Tibial nerve (tissue), 4 donors: ENCODE measurements around the gene PTPRG. TPM values are rescaled to one million over a fixed set of nuclear protein-coding genes. Genes with fewer than 3 reads are reported as not detected.

Experiments
- DNase-seq, 2 donors: peaks; one replicate each; pipeline ENCODE4 v3.0.0-alpha.2; 2019; ENCODE audit warnings: low spot score in 2 of 2
- H3K27ac ChIP-seq, 4 donors: fragments of 200-600 bp; sonication (generic) in 3 of 4; one replicate each; pipeline ENCODE4 v1.5.1; 2017 to 2019; ENCODE audit warnings: mild to moderate bottlenecking in 1 of 4
- H3K27me3 ChIP-seq, 2 donors: fragments of 200-600 bp; sonication (generic) in 1 of 2; one replicate each; pipeline versions ENCODE4 v1.5.1 to v1.6.0; 2017 to 2019
- H3K36me3 ChIP-seq, 3 donors: fragments of 200-600 bp; sonication (generic); one replicate each; pipeline ENCODE4 v1.5.1; 2018 to 2019
- H3K4me1 ChIP-seq, 4 donors: fragments of 200-600 bp; sonication (generic) in 3 of 4; one replicate each; pipeline ENCODE4 v1.5.1; 2017 to 2019
- H3K4me3 ChIP-seq, 4 donors: fragments of 200-600 bp; sonication (generic) in 3 of 4; one replicate each; pipeline ENCODE4 v1.5.1; 2017 to 2019; ENCODE audit warnings: mild to moderate bottlenecking in 1 of 4, moderate library complexity in 1 of 4
- H3K9me3 ChIP-seq, 4 donors: fragments of 200-600 bp; sonication (generic) in 3 of 4; one replicate each; pipeline ENCODE4 v1.5.1; 2017 to 2019
- EP300 ChIP-seq, 2 donors: sonication (generic); formaldehyde crosslinking; IDR thresholded peaks; one replicate each; pipeline ENCODE4 v1.6.1; 2017; ENCODE audit warnings: antibody characterized with exemption in 2 of 2, mild to moderate bottlenecking in 1 of 2
- POLR2A ChIP-seq, 2 donors: fragments of 450-650 bp; IDR thresholded peaks; one replicate each; pipeline ENCODE4 v1.6.1; 2017; ENCODE audit warnings: antibody characterized with exemption in 2 of 2, mild to moderate bottlenecking in 2 of 2, moderate library complexity in 2 of 2
- WGBS, 2 donors: methylation state at CpG; one replicate each; pipeline ENCODE4 v1.1.5; 2018; 5-methylcytosine and 5-hydroxymethylcytosine counted together
- total RNA-seq, 4 donors: library from RNA; depleted of rRNA; stranded (reverse); fragments of >200 nt; gene quantifications; one replicate each; pipeline ENCODE4 v1.1.0, GENCODE V29; 2016
- TF ChIP-seq, protein P1 (sequence below), 5 experiments: fragments of 200-600 bp in 3 of 5; fragments of 450-650 bp in 2 of 5; sonication (generic) in 3 of 5; IDR thresholded peaks; one replicate each; pipeline ENCODE4 v1.5.1; 2016 to 2019; ENCODE audit warnings: antibody characterized with exemption in 5 of 5, mild to moderate bottlenecking in 3 of 5, moderate library complexity in 2 of 5

The PTPRG gene
- total RNA-seq, 4 donors from 2014 or later, result 112 to 174 (median 121) TPM

GRCh38 chr3:61882253-61882652 lies 320.9 kb downstream of the PTPRG start:
- no peak overlapping the region for H3K27ac ChIP-seq
- DNase-seq, result no peak
- no peak overlapping the region for H3K4me3 ChIP-seq
- no peaks in the 10 kb centered on the region for H3K36me3 ChIP-seq
- H3K27me3 ChIP-seq, result no peaks in the 10 kb centered on the region
- peaks cover 0 to 9% (median under 1%) of the 10 kb centered on the region in 4 donors for H3K4me1 ChIP-seq
- TF ChIP-seq EP300 (IDR thresholded peaks at IDR 0.05) (no peak), POLR2A (IDR thresholded peaks at IDR 0.05) (no peak)
- TF ChIP-seq, protein P1, sequence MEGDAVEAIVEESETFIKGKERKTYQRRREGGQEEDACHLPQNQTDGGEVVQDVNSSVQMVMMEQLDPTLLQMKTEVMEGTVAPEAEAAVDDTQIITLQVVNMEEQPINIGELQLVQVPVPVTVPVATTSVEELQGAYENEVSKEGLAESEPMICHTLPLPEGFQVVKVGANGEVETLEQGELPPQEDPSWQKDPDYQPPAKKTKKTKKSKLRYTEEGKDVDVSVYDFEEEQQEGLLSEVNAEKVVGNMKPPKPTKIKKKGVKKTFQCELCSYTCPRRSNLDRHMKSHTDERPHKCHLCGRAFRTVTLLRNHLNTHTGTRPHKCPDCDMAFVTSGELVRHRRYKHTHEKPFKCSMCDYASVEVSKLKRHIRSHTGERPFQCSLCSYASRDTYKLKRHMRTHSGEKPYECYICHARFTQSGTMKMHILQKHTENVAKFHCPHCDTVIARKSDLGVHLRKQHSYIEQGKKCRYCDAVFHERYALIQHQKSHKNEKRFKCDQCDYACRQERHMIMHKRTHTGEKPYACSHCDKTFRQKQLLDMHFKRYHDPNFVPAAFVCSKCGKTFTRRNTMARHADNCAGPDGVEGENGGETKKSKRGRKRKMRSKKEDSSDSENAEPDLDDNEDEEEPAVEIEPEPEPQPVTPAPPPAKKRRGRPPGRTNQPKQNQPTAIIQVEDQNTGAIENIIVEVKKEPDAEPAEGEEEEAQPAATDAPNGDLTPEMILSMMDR (IDR thresholded peaks at IDR 0.05), result no peak
- no peaks in the 10 kb centered on the region for H3K9me3 ChIP-seq

DNA sequence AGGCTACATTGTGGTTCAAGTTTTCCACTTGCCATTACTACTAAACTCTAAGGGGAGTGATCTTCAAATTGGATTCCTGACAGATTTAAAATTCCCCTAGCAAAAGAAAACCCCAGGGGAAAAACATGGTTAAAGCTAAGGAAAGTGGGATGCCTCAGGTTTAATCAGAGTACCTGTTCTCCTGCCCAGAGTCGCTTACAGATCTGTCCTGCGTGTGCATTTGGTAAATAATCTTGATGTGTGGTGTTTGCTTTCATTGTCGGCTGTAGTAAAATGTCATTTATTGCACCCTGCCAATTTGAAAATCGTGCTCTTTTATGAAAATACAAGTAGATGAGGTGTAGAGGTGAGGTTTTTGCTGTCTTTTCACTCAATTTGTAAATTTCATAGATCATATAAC lies 323.4 kb downstream of the PTPRG start:
- H3K4me1 ChIP-seq, result peaks cover 0 to 2% (median 0%) of the 10 kb centered on the region in 4 donors
- H3K4me3 ChIP-seq, result no peak overlapping the region
- WGBS, 2 donors, result 78 to 86% methylated on average over 4 of the region's 4 CpGs
- H3K9me3 ChIP-seq, result no peaks in the 10 kb centered on the region
- no peak overlapping the region for H3K27ac ChIP-seq
- no peaks in the 10 kb centered on the region for H3K27me3 ChIP-seq
- DNase-seq, result no peak
- H3K36me3 ChIP-seq, result no peaks in the 10 kb centered on the region
- TF ChIP-seq EP300 (IDR thresholded peaks at IDR 0.05) (no peak), POLR2A (IDR thresholded peaks at IDR 0.05) (no peak)
- TF ChIP-seq, protein P1 (IDR thresholded peaks at IDR 0.05), result no peak

DNA sequence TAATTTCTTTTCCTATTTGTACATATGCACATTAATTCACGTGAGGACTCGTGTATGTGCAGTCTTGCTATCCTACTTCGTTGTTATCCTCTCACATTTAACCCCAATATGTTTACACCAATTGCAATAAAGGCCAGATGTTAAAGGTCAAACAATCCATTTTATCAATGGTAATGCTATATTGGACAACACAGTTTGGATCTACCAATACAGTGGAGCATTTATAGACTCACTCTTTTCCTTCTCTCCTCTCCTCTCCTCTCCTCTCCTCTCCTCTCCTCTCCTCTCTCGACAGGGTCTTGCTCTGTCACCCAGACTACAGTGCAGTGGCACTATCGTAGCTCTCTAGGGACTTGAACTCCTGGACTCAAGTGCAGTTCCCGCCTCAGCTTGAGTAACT lies 324.0 kb downstream of the PTPRG start:
- no peaks in the 10 kb centered on the region for H3K27me3 ChIP-seq
- no peaks in the 10 kb centered on the region for H3K36me3 ChIP-seq
- no peak overlapping the region for H3K4me3 ChIP-seq
- H3K4me1 ChIP-seq, result peaks cover 0 to 6% (median 0%) of the 10 kb centered on the region in 4 donors
- H3K9me3 ChIP-seq, result no peaks in the 10 kb centered on the region
- no peak for DNase-seq
- TF ChIP-seq EP300 (IDR thresholded peaks at IDR 0.05), result no peak
- no peak for TF ChIP-seq POLR2A (IDR thresholded peaks at IDR 0.05)
- TF ChIP-seq, protein P1 (IDR thresholded peaks at IDR 0.05), result no peak
- WGBS, 2 donors, result 78 to 84% methylated on average over 5 to 6 of the region's 6 CpGs
- no peak overlapping the region for H3K27ac ChIP-seq

GRCh38 chr3:61887206-61887605 lies 325.8 kb downstream of the PTPRG start:
- H3K4me3 ChIP-seq, result no peak overlapping the region
- H3K27ac ChIP-seq, result no peak overlapping the region
- H3K36me3 ChIP-seq, result no peaks in the 10 kb centered on the region
- no peaks in the 10 kb centered on the region for H3K27me3 ChIP-seq
- no peaks in the 10 kb centered on the region for H3K9me3 ChIP-seq
- peaks cover 0 to 9% (median 0%) of the 10 kb centered on the region in 4 donors for H3K4me1 ChIP-seq
- DNase-seq, result no peak
- TF ChIP-seq POLR2A (IDR thresholded peaks at IDR 0.05) (no peak), EP300 (IDR thresholded peaks at IDR 0.05) (no peak)
- TF ChIP-seq, protein P1 (IDR thresholded peaks at IDR 0.05), result no peak
- 60 to 66% methylated on average over 1 of the region's 1 CpG for WGBS, 2 donors

DNA sequence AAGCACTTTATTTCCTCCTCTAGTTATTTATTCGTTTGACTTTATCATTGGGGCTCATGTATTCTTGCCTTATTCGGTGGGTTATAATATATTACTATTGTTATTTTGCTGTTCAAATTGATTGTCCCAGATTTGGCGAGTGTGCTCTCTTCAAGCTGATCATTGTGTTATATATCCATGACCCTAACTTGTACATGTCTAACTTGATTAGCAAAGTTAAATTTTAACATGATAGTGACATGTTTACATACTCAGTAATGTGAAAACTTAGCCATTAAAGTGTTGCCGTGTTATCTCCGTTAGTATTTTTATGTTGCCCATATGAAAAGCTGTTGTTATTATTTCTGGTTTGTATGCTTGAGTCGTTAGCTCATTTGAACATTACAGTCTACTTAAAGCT lies 327.9 kb downstream of the PTPRG start:
- H3K4me3 ChIP-seq, result no peak overlapping the region
- peaks cover 0 to 10% (median under 1%) of the 10 kb centered on the region in 4 donors for H3K4me1 ChIP-seq
- no peak for DNase-seq
- WGBS, 2 donors, result 75 to 77% methylated on average over 6 of the region's 6 CpGs
- no peaks in the 10 kb centered on the region for H3K27me3 ChIP-seq
- H3K9me3 ChIP-seq, result no peaks in the 10 kb centered on the region
- TF ChIP-seq EP300 (IDR thresholded peaks at IDR 0.05) (no peak), POLR2A (IDR thresholded peaks at IDR 0.05) (no peak)
- TF ChIP-seq, protein P1 (IDR thresholded peaks at IDR 0.05), result no peak
- no peak overlapping the region for H3K27ac ChIP-seq
- no peaks in the 10 kb centered on the region for H3K36me3 ChIP-seq
